ENCODE measurements around the gene SGK1. TPM values are rescaled to one million over a fixed set of nuclear protein-coding genes. Genes with fewer than 3 reads are reported as not detected.
"Not testable (repeated sequence)": the region's sequence is repeated elsewhere in the genome, so short reads cannot be mapped to it uniquely, and the experiment has no call there.

The SGK1 gene
- total RNA-seq, 4 donors from 2014 or later, result 379 to 684 (median 450) TPM

- DNase-seq (ENCODE audit: low spot score in 2 of 2), result no peak
- H3K36me3 ChIP-seq, result no peaks in the 10 kb centered on the region
- H3K4me1 ChIP-seq, result no peaks in the 10 kb centered on the region
- H3K9me3 ChIP-seq, result no peaks in the 10 kb centered on the region
- TF ChIP-seq CTCF (IDR thresholded peaks at IDR 0.05) (no peak), POLR2A (IDR thresholded peaks at IDR 0.05) (no peak), POLR2AphosphoS5 (IDR thresholded peaks at IDR 0.05) (no peak), EP300 (IDR thresholded peaks at IDR 0.05) (no peak)
- 90% methylated on average over 11 of the region's 11 CpGs for WGBS
- no peak overlapping the region for H3K4me3 ChIP-seq
- H3K27ac ChIP-seq, result no peak overlapping the region
- no peaks in the 10 kb centered on the region for H3K27me3 ChIP-seq
Observed at GRCh38 chr6:134196568-134197193, 121.2 kb downstream of the SGK1 start.

- H3K36me3 ChIP-seq, result no peaks in the 10 kb centered on the region
- WGBS, result 87% methylated on average over 3 of the region's 3 CpGs
- no peaks in the 10 kb centered on the region for H3K27me3 ChIP-seq
- no peaks in the 10 kb centered on the region for H3K9me3 ChIP-seq
- DNase-seq (ENCODE audit: low spot score in 2 of 2), result no peak
- TF ChIP-seq EP300 (IDR thresholded peaks at IDR 0.05), result no peak
- no peak for TF ChIP-seq POLR2A (IDR thresholded peaks at IDR 0.05)
- TF ChIP-seq CTCF (IDR thresholded peaks at IDR 0.05), result no peak
- TF ChIP-seq POLR2AphosphoS5 (IDR thresholded peaks at IDR 0.05), result no peak
- H3K4me1 ChIP-seq, result no peaks in the 10 kb centered on the region
- no peak overlapping the region for H3K27ac ChIP-seq
- no peak overlapping the region for H3K4me3 ChIP-seq
Observed at GRCh38 chr6:134195985-134196384, 121.9 kb downstream of the SGK1 start.

- no peaks in the 10 kb centered on the region for H3K4me1 ChIP-seq
- H3K36me3 ChIP-seq, result no peaks in the 10 kb centered on the region
- H3K4me3 ChIP-seq, result no peak overlapping the region
- H3K27me3 ChIP-seq, result no peaks in the 10 kb centered on the region
- TF ChIP-seq EP300 (IDR thresholded peaks at IDR 0.05), result no peak
- TF ChIP-seq POLR2A (IDR thresholded peaks at IDR 0.05), result no peak
- no peak for TF ChIP-seq CTCF (IDR thresholded peaks at IDR 0.05)
- TF ChIP-seq POLR2AphosphoS5 (IDR thresholded peaks at IDR 0.05), result no peak
- WGBS, result 61% methylated on average over 3 of the region's 3 CpGs
- no peak for DNase-seq (ENCODE audit: low spot score in 2 of 2)
- H3K27ac ChIP-seq, result no peak overlapping the region
- H3K9me3 ChIP-seq, result no peaks in the 10 kb centered on the region
Observed at GRCh38 chr6:134195164-134195906, 122.6 kb downstream of the SGK1 start.

GRCh38 chr6:134193536-134194498, 124.1 kb downstream of the SGK1 start:
- 96% methylated on average over 6 of the region's 6 CpGs for WGBS
- Histone ChIP-seq H3K9me3 (no peaks in the 10 kb centered on the region), H3K4me1 (no peaks in the 10 kb centered on the region), H3K4me3 (no peak overlapping the region), H3K27ac (no peak overlapping the region), H3K36me3 (no peaks in the 10 kb centered on the region), H3K27me3 (no peaks in the 10 kb centered on the region)
- TF ChIP-seq CTCF (IDR thresholded peaks at IDR 0.05) (no peak), EP300 (IDR thresholded peaks at IDR 0.05) (no peak), POLR2AphosphoS5 (IDR thresholded peaks at IDR 0.05) (no peak)
- DNase-seq (ENCODE audit: low spot score in 2 of 2), result no peak

- not testable (repeated sequence) for H3K27ac ChIP-seq; H3K36me3 ChIP-seq; H3K4me3 ChIP-seq; H3K9me3 ChIP-seq; H3K27me3 ChIP-seq; H3K4me1 ChIP-seq; DNase-seq (ENCODE audit: low spot score in 2 of 2)
- 91% methylated on average over 8 of the region's 8 CpGs for WGBS
Observed at GRCh38 chr6:134192609-134193008, 125.3 kb downstream of the SGK1 start.

All from suprapubic skin (tissue), 4 donors.